ENCODE measurements around the gene GDPGP1. TPM values are rescaled to one million over a fixed set of nuclear protein-coding genes. Genes with fewer than 3 reads are reported as not detected.

The GDPGP1 gene
- total and polyA plus RNA-seq, 2 of the 4 experiments (the other 2 are of a cell fraction) = 2.3 to 4.1 TPM

DNA sequence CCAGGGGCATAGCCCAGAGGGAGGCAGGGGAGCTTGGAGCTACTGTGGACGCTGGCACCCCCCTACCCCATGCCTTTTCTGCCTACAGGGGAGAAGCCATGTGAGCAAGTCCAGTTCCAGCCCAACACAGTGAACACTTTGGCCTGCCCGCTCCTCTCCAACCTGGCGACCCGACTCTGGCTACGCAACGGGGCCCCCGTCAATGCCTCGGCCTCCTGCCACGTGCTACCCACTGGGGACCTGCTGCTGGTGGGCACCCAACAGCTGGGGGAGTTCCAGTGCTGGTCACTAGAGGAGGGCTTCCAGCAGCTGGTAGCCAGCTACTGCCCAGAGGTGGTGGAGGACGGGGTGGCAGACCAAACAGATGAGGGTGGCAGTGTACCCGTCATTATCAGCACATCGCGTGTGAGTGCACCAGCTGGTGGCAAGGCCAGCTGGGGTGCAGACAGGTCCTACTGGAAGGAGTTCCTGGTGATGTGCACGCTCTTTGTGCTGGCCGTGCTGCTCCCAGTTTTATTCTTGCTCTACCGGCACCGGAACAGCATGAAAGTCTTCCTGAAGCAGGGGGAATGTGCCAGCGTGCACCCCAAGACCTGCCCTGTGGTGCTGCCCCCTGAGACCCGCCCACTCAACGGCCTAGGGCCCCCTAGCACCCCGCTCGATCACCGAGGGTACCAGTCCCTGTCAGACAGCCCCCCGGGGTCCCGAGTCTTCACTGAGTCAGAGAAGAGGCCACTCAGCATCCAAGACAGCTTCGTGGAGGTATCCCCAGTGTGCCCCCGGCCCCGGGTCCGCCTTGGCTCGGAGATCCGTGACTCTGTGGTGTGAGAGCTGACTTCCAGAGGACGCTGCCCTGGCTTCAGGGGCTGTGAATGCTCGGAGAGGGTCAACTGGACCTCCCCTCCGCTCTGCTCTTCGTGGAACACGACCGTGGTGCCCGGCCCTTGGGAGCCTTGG lies 5.9 kb upstream of the GDPGP1 start:
- Histone ChIP-seq H3K27me3 (ENCODE audit: control insufficient read depth, insufficient read depth, low read length) (no peaks in the 10 kb centered on the region), H3K36me3 (ENCODE audit: control insufficient read depth, insufficient read depth, low read length) (peaks cover 67% of the 10 kb centered on the region), H3K23ac (ENCODE audit: low read depth, low read length) (no peak overlapping the region), H3K56ac (ENCODE audit: extremely low read depth, insufficient read depth, low read length) (no peak overlapping the region), H4K5ac (ENCODE audit: low read depth, low read length) (no peak overlapping the region), H2BK20ac (ENCODE audit: low read depth, low read length) (no peak overlapping the region), H3K4ac (ENCODE audit: low read depth, low read length) (no peak overlapping the region), H3K4me1 (ENCODE audit: control insufficient read depth, insufficient read depth, low read length) (peaks cover 4% of the 10 kb centered on the region), H2AK9ac (replicated peaks; ENCODE audit: low read depth, low read length, poor library complexity) (peak overlapping the region; percentile 46), H3K27ac (ENCODE audit: insufficient read depth, low read length) (no peak overlapping the region), H4K91ac (ENCODE audit: insufficient read depth, low read depth, low read length) (no peak overlapping the region), H3K14ac (replicated peaks; ENCODE audit: low read depth, low read length) (no peak overlapping the region), H3K79me1 (ENCODE audit: low read depth in 1 of 2, low read length in 2 of 2) (peaks cover 9 to 31% of the 10 kb centered on the region in 2 experiments; a peak in 3 of 4 replicates), H2BK120ac (ENCODE audit: low read depth, low read length) (no peak overlapping the region), H3K4me3 (ENCODE audit: insufficient read depth, low read depth, low read length) (no peak overlapping the region), H2BK5ac (ENCODE audit: low read depth, low read length, poor library complexity, severe bottlenecking) (no peak overlapping the region), H2BK15ac (ENCODE audit: low read depth, low read length) (no peak overlapping the region), H3K9me1 (ENCODE audit: insufficient read depth, low read length) (peaks cover 12% of the 10 kb centered on the region), H3K4me2 (ENCODE audit: low read depth, low read length) (no peak overlapping the region), H3K9ac (ENCODE audit: low read depth, low read length) (no peak overlapping the region), H2AFZ (replicated peaks; ENCODE audit: low read length, poor library complexity) (no peak overlapping the region), H4K8ac (ENCODE audit: low read depth in 2 of 2, low read length in 2 of 2) (no peak overlapping the region), H3K9me3 (ENCODE audit: control insufficient read depth, insufficient read depth, low read length) (no peaks in the 10 kb centered on the region), H3K18ac (ENCODE audit: low read depth, low read length) (no peak overlapping the region), H2AK5ac (ENCODE audit: low read depth, low read length) (no peak overlapping the region), H4K20me1 (ENCODE audit: insufficient read depth, low read length) (0 out of 2 replicates have a peak, but pooled peaks cover 7% of the 10 kb centered on the region)
- dilution Hi-C loops (cut with HindIII; ENCODE audit: low sequenced_read_pairs, unreplicated experiment) = no loop called here
- DNase-seq (no peak), ATAC-seq (ENCODE audit: low read depth) (no peak)
- intact Hi-C loops (cut with micrococcal nuclease) = loop anchor here (10.0 kb wide), 1 partner anchor 143 kb away; no protein-coding TSS in a partner anchor
- TF ChIP-seq RFX5 (IDR thresholded peaks at IDR 0.05; ENCODE audit: low read depth, low read length) (no peak), SMC3 (IDR thresholded peaks at IDR 0.05; ENCODE audit: low read depth, low read length) (no peak), MAFK (IDR thresholded peaks at IDR 0.05; ENCODE audit: low read depth, low read length) (no peak), CEBPB (IDR thresholded peaks at IDR 0.05; ENCODE audit: low read depth, low read length) (no peak), NFE2L2 (IDR thresholded peaks at IDR 0.05; ENCODE audit: low read depth, low read length) (no peak)
- TF ChIP-seq, protein P1, sequence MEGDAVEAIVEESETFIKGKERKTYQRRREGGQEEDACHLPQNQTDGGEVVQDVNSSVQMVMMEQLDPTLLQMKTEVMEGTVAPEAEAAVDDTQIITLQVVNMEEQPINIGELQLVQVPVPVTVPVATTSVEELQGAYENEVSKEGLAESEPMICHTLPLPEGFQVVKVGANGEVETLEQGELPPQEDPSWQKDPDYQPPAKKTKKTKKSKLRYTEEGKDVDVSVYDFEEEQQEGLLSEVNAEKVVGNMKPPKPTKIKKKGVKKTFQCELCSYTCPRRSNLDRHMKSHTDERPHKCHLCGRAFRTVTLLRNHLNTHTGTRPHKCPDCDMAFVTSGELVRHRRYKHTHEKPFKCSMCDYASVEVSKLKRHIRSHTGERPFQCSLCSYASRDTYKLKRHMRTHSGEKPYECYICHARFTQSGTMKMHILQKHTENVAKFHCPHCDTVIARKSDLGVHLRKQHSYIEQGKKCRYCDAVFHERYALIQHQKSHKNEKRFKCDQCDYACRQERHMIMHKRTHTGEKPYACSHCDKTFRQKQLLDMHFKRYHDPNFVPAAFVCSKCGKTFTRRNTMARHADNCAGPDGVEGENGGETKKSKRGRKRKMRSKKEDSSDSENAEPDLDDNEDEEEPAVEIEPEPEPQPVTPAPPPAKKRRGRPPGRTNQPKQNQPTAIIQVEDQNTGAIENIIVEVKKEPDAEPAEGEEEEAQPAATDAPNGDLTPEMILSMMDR (conservative IDR thresholded peaks at IDR 0.05; ENCODE audit: low read depth, low read length) = no peak
- TF ChIP-seq, protein P2, sequence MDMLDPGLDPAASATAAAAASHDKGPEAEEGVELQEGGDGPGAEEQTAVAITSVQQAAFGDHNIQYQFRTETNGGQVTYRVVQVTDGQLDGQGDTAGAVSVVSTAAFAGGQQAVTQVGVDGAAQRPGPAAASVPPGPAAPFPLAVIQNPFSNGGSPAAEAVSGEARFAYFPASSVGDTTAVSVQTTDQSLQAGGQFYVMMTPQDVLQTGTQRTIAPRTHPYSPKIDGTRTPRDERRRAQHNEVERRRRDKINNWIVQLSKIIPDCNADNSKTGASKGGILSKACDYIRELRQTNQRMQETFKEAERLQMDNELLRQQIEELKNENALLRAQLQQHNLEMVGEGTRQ (IDR thresholded peaks at IDR 0.05; ENCODE audit: low read depth, low read length) = no peak
- 90% methylated on average over 14 of the region's 38 CpGs; no CpG with 5 or more reads in 1 of the 2 experiments for WGBS, 2 experiments (ENCODE audit: extremely low coverage in 2 of 2, insufficient read length in 1 of 2)
- no TSS peak for BruUV-seq (replicated peaks)
- ChIA-PET CTCF (no interaction called here), POLR2A (ENCODE audit: unreplicated experiment) (no interaction called here)
- in situ Hi-C loops (cut with MboI; ENCODE audit: low sequenced_read_pairs) = loop anchor here (10.0 kb wide), 1 partner anchor 333 kb away; the partner anchor contains the start of gene AP3S2
